Activated CD4-positive, CD25-positive, alpha-beta regulatory T cell (primary cell): ENCODE measurements around the gene STYXL2.

ENCODE experiments used
- DNase-seq, 4 experiments: peaks; one replicate each; lab custom pipeline; 2025; lab: John Stamatoyannopoulos, UW

STYXL2 gene

DNA sequence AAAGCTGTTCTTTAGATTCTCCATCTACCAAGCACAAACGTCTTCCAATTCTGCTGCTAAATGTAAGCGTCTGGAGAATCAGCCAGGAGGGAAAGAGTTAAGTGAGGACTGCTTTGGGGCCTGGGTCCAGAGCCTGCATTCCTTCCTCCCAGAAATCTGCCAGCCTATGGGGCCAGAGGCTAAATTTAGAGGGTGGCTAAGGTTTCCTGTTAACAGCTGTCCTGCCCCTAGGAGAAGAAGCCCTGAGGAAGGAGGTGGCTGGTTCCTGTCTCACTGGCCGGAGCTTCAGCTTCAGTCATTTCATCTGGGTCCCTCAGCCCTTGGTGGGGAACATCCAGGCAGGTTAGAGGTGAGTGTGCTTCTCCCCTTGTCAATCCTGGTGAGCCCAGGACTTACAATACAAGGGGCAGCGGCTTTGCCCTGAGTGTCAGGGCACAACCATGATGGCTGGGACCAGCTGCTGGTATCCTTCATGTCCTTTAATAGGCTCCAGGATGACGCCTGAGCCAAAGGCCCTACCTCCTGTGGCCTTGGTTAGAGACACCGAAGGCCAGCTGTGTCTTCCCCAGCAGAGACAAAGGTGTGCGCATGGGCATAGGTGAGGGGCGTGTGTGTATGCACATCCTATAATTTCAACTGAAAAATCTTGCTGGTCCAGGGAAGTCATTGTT is at the start of gene STYXL2:
Gene STYXL2, plus strand, starts transcription at position 230 of the 671 bp plus-strand sequence. CDS start 775 bp downstream, outside the sequence.
- no peak for DNase-seq

DNA sequence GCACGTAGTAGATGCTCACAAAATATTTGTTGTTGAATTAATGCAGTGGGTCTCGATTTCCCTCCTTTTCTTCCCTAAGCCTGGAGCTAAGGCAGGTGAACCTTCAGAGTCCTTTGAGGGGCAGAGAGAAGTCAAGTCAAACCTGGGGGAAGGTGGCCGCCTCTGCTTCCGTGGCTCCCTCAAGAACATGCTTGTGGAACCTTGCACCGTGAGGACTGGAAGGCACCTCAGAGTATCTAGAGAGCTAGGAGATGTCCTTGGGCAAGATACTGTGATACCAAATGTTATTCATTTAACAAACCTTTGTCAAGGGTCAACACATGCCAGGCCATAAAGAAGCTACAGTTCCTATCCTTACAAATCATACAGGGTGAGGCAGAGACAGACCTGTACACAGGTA is 42.0 kb upstream of the STYXL2 start:
- no peak for DNase-seq

DNA sequence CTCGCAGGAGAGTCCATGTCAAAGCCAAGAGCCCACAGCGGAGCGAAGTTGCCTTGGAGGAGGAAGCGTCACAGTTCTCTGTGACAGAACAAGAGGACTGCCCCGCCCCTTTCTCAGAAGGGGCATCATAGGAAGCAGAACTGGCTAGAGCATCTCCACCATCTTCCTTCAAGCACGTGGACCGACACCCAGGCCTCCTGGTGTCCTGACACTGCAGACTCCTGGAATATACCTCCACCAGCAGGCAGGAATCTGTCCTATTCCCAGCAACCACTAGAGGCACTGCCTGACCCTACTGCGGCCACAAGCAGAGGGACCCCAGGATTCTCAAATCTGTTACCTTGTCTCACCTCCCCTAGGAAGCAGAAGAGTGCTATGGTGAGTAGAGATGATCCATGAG is 41.5 kb upstream of the STYXL2 start:
- no peak for DNase-seq

DNA sequence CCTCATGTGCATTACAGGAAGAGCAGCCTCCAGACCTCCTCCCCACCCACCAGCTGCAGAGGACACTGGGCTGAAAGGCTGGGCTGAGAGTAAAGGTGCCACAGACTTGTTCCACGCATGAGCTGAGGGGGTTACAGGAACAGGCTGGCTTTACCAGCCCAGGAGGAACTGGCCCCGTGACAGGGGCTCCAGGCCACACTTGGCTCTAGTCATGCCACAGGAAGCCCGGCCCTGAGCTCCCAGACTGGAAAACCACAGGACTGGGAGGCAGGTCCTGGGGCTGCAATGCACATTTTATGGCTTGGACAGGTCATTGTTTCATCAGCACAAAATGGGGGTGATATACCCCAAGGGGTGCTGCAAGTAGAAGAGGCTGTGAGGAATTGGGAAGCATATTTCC is 39.3 kb upstream of the STYXL2 start:
- DNase-seq = no peak

DNA sequence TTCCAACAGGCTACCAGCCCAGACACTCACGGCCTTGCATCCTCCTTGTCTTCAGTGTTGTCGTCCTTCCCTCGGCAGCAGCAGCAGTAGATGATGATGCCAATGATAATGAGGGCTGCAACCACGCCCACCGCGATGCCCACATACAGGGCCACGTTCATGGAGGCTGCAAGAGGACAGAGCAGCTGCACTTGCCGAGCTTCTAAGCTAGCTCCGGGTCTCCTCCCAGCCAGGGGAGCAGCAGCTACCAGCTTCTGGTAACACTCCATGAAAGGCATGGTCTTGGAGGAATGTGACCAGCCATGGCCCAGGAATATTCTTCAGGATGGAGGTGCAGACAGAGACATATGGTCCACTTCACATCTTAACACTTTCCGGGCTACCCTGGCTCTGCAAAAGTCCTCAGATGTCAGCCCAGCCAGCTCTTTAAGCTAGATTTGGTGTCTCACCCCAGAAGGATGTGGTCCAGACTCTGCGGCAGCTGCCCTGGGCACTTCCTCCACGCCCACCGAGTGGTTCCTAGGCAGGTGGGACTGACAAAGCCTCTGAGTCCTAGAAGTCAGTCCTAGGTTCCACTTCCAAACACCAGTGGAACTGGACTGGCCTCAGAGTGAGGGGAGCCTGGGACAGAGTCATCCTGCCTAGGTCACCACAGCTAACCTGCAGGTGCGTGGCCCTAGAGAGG is 38.8 kb upstream of the STYXL2 start:
- DNase-seq = no peak

DNA sequence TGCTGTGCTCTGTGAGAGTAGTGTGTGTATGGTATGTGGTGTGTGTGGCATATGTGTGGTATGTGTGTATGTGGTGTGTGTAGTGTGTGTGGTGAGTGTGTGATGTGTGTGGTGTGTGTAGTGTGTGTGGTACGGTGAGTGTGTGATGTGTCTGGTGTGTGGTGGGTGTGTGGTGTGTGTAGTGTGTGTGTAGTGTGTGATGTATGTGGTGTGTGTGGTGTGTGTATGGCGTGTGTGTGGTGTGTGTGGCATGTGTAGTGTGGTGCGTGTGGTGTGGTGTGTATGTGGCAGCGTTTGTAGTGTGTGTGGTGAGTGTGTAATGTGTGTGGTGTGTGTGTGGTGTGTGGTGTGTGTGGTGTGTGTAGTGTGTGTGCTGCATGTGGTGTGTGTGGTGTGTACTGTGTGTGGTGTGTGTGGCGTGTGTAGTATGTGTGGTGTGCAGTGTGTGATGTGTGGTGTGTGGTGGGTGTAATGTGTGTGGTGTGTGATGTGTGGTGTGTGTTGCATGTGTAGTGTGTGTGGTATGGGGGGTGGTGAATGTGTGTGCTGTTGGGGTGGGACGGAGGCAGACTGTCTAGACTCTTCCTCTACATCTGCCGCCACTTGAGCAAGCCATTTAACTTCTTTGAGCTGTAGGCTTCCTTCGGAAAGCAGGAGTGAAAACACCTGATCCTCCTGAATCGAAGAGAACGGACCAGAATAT is 37.2 kb upstream of the STYXL2 start:
- DNase-seq = no peak

DNA sequence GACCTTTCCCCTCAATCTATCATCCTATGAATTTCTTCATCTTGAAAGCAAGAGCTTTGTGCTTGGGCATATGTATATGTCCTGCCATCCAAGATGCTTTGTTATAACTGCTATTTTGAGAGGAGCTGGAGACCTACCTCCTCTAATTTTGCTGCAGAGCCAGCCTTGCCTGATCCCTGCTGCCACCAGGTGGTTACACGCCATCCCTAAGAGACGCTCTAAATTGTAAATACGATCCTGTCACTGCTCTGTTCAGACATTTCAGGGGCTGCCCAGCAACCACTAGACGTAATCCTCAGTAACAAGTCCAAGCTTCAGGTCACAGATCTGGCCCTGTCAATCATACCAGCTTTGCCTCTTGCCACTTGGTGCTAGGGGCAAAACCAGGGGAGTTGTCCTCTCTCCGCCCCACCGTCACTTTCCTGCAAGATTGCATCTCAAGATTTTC is 36.6 kb upstream of the STYXL2 start:
- DNase-seq = no peak

DNA sequence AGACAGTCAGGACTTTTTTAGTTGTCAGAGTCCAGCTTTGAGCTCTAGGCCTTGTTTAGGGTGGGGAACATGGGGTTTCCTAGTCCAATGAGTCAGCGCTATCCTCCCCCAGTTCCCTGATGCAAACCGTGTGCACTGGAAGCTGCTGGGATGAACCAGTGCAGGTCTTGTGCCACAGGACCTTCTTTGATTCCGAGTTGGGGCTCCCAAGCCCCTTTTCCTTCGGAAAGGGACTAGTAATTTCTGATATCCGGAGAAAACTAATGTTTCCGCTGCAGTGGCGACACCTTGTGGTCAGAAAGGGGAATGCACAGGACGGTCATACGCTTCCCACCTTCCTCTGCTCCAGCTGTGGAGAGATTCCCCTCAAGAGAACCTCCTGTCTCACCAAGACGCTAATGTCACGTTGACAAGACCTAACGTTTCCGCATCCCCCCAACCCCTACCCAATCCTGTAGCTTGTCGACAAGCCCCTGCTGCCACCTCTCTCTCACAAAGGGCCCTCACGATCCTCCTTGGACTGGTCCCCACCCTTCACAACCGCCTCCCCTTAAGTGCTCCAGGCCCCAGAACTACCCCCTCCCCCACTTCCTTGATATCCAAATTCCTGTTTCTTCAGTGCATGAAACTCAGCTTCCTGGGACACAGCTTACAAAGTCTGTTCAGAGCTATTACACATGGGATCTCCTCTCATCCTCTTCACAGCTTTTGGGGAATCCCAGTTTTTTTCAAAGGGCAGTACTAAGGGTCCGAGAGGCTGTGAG is 34.6 kb upstream of the STYXL2 start:
- DNase-seq = peak; percentile 40 to 72 (median 53)

DNA sequence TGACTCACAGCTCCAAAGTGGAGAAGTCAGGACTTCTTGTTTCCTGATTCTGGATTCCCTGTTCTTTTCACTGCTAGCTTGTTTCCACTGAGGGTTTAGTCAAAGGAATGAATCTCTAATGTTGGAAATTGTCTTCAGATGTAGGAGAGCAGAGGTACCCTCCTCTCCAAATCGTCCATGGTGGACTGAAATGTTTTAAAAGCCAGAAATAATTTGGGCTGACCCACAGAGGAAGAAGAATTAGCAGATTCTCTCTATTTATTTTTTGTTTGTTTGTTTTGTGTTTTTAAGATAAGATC is 34.1 kb upstream of the STYXL2 start:
- DNase-seq = no peak

DNA sequence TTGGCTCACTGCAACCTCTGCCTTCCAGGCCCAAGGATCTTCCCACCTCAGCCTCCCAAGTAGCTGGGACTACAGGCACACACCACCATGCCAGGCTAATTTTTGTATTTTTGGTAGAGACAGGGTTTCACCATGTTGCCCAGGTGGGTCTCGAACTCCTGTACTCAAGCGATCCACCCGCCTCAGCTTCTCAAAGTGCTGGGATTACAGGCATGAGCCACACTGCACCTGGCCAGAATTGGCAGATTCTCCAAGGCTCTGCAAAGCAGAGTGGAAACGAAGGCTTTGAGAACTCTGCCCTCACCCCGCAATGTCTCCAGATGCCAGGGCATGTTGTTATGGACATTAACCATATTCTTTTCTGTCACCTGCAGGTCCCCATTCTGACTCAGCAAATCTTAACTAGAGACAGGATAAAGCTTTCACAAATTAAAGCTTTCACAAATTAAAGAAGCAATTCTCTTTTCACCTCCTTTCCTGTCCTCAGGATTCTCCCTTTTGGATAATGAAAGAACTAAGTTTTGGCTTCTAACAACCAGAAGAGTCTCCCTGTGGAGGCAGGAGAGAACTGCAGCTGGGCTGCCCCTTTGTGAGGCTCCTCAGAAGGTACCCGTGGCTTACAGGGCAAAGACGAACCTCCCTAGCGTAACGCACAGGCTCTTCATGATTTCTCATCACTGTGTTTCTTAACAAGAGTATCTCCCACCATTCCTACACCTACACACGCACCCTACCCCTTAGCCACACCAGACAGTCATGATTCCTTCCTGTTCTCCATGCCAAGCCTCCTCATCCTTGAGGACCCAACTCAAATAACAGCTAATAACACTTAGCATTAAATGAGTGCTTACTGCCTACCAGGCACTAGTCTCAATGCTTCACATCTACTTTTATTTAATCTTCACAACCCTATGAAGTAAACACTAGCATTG is 33.5 kb upstream of the STYXL2 start:
- DNase-seq = no peak

DNA sequence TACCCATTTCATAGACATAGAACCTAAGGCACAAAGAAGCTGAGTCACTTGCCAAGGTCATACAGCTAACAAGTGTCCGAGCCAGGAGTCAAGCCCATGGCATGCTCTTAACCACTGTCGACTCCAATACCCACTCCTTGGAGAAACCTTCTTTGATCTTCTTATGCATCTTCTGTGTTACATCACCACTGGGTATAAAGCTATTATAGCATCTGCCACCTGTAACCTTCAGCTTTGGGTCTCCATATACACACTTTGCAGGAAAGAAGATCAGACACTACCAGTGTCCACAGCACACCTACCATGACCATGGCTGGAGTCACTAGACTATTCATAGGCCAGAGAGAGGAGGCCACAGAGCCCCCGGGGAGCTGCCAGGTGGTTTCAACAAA is 32.8 kb upstream of the STYXL2 start:
- DNase-seq = no peak

DNA sequence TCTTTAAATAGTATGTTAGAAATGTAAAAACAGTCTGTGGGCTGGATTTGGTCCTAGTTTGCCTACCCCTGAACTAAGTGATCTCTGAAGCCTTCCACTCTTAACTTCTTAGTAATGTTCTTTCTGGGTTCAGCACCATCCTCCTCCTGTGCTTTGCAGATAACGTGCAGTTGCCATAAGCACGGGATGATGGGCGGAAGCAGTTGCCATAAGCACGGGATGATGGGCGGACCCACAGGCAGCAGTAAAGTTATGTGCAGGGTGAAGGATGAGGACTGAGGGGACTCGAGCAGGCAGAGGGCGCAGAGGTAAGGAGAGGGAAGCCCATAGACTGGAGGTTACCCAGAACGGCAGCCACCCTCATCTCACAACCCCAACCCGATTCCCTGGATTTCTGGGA is 29.3 kb upstream of the STYXL2 start:
- DNase-seq = no peak

DNA sequence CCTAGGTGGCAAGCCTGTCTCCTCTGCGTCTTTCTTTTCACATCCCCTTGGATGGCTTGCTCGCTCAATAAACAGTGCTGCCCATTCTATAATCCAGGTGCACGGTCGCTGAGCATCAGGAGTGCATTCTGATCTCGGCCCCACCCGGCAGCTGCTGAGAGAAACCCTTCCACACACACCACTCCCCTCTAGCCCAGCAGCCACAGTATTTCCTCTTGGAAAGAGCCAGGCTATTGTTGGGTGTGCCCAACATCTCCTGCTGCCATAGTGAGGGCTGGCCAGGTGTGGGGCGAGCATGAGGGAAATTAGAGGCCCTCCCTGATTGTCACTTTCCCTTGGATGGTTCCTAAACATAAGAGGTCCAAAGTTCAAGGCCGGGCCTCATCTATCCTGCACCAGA is 28.4 kb upstream of the STYXL2 start:
- no peak for DNase-seq

DNA sequence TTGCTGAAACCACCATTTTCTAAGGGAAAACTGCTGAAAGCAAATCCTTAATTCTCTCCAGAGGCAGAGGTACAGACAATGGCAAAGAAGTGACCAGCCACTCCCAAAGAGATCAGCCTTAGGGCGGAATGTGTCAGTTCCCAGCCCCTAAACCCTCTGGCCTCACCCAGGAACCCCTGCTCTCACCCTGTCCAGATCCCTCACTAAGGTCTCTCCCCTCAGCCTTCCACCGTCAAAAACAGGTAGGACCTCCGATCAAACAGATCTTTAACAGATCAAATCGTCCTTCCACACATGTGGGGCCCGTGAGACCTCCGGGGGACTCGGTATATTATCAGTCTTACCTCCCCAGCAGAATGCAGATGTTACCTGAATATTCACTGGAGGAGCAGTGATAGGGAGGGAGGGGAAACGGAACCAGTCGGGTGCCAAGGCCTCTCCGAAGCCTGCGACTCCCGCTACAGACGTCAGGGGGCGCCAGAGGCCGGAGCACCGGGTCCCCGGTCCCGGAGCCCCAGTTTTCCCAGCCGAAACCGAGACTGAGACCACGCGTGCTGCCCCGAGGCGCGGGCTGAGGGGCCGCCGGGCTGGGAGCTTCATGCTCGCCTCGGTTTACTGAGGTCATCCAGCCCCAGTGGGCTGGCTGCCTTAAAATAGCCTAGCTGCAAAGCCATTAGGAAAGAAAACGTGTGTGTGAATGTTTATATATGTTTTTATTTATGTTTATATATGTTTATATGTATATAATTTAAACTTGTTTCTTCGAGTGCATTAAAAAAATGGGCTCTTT is 27.3 kb upstream of the STYXL2 start:
- peak; percentile 60 to 82 (median 62) for DNase-seq

DNA sequence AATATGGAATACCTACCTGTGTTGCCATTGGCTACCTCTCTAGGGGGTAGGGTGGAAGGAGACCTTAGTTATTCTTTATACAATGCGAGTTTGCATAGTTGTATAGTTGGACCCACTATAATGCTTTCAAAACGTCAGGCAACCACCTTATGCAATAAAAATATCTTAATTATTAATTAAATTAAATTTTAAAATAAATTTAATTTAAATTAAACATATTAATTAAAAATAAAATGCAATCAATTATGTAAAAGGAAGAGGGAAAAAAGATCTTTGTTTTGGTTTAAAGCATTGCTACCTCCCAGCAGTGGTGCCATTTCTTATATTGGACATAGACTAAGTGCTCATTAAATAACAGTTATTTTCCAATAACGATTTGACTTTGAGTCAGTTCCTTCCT is 26.0 kb upstream of the STYXL2 start:
- DNase-seq = no peak

DNA sequence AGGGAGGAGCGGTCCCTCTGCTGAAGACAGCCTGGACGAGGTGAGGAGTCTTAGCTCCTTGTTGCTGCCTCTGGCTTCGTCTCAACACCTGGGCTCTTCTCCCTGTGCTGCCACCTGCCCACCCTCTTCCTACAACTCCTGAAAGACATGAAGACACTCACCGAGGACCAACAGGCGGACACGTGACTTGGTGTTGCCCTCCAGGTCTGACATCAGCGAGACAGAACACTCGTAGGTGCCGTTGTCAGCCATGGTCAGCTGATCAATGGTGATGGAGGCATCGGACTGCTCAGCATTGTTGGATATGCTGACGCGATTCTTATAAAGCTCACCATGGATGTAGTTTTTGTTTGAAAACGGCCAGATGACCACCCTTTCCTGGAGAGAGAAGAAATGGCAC is 25.1 kb upstream of the STYXL2 start:
- DNase-seq = no peak

DNA sequence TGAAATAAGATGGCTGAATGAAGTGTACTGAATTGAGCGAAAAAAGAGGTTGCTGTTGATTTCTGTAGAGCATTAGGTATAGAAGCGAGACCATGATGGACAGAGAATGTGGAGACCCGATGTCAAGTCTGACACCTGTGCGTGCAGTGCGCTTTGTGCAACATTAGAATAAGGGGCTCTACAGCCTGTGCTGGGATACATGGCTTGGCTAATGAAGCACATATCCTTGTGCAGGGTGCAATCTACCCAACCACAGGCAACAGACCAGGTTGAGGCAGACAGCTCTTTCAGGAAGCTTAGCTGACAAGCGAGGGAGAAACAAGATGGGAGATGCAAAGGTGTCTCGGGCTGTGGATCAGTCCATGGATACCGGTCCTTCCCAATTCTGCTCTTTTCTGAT is 22.6 kb upstream of the STYXL2 start:
- DNase-seq = no peak

DNA sequence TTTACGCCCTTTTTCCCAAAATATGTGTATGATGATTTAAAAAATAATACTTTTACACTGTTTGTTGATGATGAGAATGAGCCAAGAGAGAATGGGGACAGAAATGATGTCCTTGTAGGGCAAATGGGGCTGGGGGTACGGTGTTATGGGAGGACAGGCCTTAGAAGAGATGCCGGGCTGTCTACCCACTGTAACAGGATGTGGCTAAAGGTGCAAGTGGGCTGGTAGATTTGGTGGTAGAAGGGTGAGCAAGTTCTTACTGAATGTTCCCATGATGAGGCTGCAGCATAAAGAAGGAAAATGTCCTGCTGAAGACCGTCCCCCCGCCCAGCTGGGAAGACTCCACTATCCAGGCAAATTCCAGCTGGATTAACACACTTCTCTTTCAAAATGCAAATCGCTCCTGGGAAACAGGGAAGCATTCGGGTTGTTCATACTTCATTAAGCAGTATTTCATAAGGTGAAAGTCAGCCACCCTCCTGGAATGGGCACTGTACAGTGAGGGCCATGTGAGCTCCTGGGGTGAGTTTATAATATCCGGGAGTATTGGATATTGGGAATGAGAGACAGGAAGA is 17.7 kb upstream of the STYXL2 start:
- no peak for DNase-seq

DNA sequence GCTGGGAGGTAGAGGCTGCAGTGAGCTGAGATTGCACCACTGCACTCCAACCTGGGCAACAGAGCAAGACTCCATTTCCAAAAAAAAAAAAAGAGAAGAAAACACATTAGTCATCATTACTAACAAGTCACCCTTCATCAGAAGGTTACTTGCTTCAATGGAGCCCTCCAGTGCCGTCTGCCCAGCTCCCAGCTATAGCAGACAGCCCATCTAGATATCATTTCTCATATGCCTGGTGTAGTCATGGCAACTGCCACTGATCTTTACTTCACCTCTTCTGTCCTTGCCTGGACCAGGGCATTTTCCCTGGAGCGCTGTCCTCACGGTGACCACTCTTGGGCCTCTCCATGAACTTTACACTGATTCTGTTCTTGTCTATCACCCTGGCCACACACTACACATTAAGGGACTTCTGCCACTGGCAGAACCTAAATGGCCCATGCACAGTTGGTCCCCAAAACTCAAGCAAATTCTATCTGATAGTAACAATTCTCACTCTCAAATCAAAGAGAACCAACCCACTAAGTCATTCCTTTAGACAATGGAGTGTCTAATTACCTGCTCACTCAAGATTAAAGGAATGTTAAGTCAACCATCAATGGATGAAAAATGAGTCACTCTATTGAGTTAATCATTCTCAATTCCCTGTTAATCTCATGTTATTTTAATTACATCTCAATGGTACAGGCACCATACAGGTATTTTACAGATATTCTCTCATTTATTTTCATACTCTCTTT is 16.6 kb upstream of the STYXL2 start:
- no peak for DNase-seq

DNA sequence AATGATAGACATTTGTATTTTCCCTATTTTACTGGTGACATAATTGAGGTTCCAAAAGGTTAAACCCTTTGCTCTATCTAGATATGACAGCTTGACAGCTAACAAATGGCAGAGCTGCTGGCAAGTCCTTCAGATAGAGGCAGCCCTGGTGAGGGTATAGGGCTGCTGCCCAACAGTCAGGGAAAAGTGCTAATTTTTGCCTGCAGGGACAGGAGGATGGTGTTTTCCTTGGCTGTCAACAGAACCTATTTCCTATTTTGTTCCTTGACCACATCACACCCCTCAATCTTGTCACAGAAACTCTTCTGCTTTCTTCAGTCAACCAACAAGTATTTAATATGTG is 16.0 kb upstream of the STYXL2 start:
- DNase-seq = no peak
